PC-9 (cell line): ENCODE results near the gene ROBO2.

Experiments used
- CTCF ChIP-seq: fragments of 200-600 bp; sonication (generic); conservative IDR thresholded peaks from 2 replicates; pipeline ENCODE4 v1.6.1; 2017; ENCODE audit warnings: mixed run types, antibody characterized with exemption, mild to moderate bottlenecking, moderate library complexity
- EZH2 ChIP-seq: fragments of 200-600 bp; sonication (generic); IDR thresholded peaks from 2 replicates; pipeline ENCODE4 v1.8.0; 2017; ENCODE audit warnings: antibody characterized with exemption, low read depth

- no peak for TF ChIP-seq CTCF
- TF ChIP-seq EZH2: no peak
These were observed 101.5 kb downstream of the ROBO2 start for GRCh38 chr3:77141423-77141822.
